CD4-positive, alpha-beta T cell treated with Interleukin-6 at 100 ng/mL for 8 hours (primary cell): Measurements from ENCODE around the gene FOXL2NB.

ENCODE experiments used
- DNase-seq: peaks from one replicate; pipeline ENCODE4 v3.0.0-alpha.2; 2020; ENCODE audit warnings: mixed read lengths, low spot score

Gene FOXL2NB

DNA sequence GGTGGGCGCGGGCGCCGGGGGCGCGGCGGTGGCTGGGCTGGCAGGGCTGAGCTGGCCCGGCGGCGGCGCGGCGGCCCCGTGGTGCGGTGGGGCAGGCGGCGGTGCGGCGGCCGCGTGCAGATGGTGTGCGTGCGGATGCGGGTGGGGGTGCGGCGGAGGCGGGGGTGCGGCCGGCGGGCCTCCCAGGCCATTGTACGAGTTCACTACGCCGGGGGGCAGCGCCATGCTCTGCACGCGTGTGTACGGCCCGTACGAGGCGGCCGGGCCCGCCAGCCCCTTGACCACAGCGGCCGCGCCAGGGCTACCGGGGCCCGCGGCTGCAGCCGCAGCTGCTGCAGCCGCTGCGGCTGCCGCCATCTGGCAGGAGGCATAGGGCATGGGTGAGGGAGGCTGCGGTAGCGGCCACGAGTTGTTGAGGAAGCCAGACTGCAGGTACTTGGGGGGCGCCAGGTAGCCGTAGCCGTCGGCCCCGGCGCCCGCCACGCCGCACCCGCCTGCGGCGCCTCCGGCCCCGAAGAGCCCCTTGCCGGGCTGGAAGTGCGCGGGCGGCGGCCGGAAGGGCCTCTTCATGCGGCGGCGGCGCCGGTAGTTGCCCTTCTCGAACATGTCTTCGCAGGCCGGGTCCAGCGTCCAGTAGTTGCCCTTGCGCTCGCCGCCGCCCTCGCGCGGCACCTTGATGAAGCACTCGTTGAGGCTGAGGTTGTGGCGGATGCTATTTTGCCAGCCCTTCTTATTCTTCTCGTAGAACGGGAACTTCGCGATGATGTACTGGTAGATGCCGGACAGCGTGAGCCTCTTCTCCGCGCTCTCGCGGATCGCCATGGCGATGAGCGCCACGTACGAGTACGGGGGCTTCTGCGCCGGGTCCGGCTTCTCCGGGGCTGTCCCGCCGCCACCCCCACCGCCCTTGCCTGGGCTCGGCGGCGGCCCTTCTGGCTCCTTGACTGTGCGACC lies 1.0 kb upstream of the FOXL2NB start:
- DNase-seq, result no peak

GRCh38 chr3:138947495-138948121 lies 591 bp downstream of the FOXL2NB start:
- no peak for DNase-seq

GRCh38 chr3:138948371-138949001 lies 1.5 kb downstream of the FOXL2NB start:
- DNase-seq, result no peak

- no peak for DNase-seq
Observed at GRCh38 chr3:138949002-138949418, 2.0 kb downstream of the FOXL2NB start.

DNA sequence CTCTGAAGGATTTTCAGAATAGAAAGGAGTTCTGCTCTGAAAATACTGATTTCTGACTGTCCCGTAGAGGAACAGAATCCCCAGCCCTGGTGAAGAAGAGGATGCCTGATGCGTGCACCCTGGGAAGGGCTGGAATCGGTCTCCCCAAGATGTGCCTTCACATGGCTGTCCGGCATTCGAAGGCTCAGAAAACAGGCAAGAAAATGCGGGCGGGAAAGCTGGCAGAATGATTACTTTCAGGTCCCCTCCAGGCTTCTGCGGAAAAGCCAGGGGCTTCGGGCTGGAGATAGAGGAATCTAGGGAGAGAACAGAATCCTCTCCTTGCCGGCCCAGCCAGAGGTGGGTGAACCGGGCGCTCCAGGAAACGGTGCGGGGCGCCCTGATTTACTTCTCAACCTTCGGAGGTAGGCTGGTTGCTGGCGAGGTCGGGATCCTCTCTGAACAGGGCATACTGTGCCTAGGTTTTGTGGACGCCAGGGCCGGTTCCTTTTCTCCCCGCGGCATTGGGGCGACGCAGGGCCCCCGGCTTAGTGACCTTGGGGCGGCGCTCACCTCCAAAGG lies 2.5 kb downstream of the FOXL2NB start:
- DNase-seq, result no peak

GRCh38 chr3:138950006-138950644 lies 3.1 kb downstream of the FOXL2NB start:
- no peak for DNase-seq

DNA sequence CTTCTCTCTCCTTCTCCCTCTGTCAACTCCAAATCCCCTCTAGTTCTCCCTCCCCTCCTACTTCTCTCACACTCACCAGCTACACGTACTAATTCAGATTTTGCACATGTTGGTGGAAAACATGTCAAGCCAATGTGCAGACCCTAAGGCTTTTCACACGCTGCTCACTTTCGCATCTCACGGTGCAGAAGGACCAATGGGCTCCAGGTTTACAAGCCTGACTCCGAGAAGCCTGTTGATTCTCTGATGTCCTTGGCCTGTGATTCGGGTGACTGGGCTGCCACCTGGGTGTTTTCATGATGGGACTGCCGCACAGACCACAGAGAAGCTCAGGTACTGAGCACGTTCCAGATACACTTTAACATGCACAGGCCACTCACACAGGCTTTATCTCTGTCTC lies 3.7 kb downstream of the FOXL2NB start:
- no peak for DNase-seq

GRCh38 chr3:138960417-138960852 lies 13.4 kb downstream of the FOXL2NB start:
- DNase-seq, result no peak

DNA sequence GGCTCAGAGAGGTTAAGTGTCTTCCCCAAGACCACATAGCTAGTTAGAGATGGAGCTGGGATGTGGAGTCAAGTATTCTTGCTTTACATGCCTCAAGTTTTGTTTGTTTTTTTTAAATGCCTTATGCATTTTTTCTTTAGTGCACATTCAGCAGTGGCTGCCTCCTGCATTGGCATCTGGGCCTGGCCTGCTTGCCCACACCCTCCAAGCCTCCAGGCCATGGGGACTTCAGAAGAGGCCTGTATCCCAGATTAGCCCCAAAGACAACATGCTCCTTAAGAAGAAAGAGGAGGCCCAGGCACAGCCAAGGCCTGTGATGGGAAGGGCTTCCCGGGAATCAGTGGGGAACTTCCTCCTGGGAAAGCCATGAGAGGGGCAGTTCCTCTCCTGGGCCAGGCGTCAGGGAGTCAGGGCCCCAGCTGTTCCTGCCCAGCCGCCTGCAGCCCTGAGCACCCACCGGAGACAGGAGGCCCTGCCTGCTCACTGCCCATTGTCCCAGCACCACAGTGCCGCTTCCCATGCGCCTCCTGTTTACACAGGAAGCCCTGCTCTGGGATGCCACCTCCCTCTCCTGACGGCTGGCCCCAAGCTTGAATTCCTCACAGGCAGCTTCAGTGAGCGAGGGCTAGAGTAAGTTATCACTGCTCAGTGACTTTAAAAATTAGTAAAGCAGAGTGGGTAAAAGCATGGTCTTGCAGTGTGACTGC lies 16.0 kb downstream of the FOXL2NB start:
- DNase-seq, result no peak

DNA sequence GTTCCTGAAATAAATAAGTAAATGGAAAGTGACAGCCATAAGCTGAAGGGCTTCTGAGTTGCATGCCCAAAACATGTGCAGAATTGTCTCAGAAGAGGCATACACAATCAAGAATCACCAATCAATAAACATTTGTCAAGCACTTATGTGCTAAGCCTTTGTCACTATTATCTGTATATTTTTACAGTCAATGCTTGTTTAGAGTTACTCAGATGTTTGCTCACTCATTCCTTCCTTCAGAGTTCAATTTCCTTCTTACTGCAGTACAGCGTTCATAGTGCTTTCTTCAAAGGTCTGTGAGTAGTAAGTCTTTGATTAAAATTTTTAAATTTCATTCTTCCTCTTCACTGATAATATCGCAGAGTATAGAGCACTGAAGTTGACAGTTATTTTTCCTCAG lies 17.2 kb downstream of the FOXL2NB start:
- no peak for DNase-seq

GRCh38 chr3:138964923-138965322 lies 17.9 kb downstream of the FOXL2NB start:
- DNase-seq, result no peak

DNA sequence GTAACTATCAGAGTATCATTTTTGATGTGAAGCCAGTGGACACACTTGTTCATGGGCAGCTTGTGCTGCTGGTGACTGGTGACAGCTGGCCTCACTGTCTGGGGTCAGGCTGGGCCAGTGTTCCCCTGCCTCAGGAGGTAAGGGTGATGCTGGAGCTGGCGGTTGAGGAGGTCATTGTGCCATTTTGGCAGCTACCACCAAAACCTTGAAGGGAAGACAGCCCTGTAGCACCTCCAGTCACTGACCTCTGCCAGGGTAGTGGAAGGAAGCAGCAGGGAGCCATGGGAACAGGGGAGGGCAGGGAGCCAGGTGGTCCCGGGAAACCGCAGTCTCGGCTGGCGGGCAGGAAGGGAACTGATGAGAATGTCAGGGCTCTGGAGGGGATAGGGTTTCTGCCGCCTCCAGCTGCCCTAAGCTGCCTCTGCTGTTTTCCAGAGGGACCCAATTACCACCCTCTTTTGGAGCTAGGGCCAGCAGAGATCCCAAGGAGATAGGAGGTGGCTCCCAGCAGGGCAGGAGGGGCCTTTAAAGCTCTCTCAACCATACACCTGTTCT lies 24.8 kb downstream of the FOXL2NB start:
- no peak for DNase-seq

GRCh38 chr3:138972941-138973340 lies 25.9 kb downstream of the FOXL2NB start:
- DNase-seq, result no peak

- DNase-seq, result no peak
Observed at GRCh38 chr3:138974462-138974861, 27.4 kb downstream of the FOXL2NB start.

DNA sequence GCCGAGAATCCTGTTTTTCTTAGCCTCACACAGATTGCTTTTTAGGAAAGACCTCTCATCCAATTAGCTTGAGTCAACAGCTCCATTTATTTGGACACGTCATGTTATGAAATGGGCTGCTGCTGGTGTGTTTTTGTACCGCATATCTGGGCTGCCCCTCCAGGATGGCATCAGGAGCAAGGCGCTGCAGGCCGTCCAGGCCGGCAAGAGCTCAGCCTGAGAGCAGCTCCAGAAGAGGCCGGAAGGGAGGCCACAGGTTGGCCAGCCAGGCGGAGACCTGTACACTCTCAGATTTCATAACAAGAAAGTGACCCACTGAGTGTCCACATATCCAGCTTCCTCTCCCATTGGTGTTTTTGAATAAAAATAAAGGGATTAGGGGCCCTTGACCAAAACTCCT lies 28.3 kb downstream of the FOXL2NB start:
- DNase-seq, result no peak

DNA sequence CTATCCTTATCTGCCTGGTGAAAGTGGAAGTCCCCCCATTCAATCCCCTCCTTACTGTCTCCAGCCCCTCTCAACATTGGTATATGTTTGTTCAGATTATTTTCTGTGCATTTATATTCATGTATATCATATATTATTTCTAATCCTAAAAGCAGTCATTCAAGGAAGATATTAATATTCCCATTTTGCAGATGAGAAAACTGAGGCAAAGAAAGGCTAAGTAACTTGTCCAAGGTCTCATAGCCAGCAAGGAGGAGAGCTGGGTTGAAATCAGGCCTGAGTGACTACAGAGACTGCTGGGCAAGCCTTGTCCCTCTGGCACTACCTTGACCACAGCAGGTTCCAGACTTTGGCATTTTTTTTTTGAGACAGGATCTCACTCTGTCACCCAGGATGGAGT lies 29.0 kb downstream of the FOXL2NB start:
- no peak for DNase-seq

- no peak for DNase-seq
Observed at GRCh38 chr3:138984816-138985215, 37.8 kb downstream of the FOXL2NB start.

DNA sequence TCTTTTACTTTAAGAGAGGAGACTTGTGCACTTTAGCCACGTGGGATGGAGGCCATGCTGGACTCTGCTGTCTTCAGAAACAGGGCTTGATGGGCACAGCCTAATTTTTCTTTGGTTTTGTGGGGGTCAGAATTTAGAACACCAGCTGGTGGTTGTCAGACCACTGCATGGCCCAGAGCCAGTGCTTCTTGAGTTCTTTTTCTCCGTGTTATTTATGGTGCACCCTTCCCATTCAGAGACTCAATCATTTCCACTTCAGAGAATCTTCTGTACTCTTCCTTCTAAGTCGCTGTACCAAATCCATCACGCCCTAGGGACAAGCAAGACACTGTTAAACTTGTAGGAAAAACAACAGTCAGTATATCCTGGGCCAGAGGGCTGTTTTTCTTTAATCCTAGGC lies 38.9 kb downstream of the FOXL2NB start:
- no peak for DNase-seq

DNA sequence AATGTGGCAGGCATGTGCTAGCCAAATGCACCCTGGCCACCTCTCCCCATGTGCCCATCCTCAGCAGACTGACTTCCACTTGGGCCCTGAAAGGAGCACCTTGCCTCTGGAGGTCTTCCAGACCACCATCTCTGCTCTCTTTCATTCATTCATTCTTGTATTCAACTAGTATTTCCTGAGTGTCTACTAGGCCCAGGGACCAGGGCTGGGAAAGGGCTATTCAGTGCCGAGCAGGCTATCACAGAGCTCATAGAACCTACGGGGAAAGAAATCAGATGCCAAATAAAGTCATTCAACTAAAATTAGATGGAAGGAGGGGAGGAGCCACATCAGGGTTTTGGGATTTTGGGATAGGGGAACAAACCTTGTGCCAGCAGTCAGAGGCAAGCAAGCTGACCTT lies 40.2 kb downstream of the FOXL2NB start:
- DNase-seq, result no peak

- no peak for DNase-seq
Observed at GRCh38 chr3:138995706-138996105, 48.7 kb downstream of the FOXL2NB start.
